Activated T-helper 2 cell treated with anti-CD3 and anti-CD28 coated beads, Interferon-gamma antibody, Interleukin-2, Interleukin-4, amounts not matched to agents 10 μg/mL and 5 μg/mL and 100 μg/mL, durations not matched to agents 14 hours and 24 hours and 36 hours (primary cell): ENCODE measurements around the gene OR52B2. TPM values are rescaled to one million over a fixed set of nuclear protein-coding genes. Genes with fewer than 3 reads are reported as not detected.
"Not testable (repeated sequence)": the region's sequence is repeated elsewhere in the genome, so short reads cannot be mapped to it uniquely, and the experiment has no call there.

Experiments used
- DNase-seq: peaks from one replicate; pipeline ENCODE4 v3.0.0; 2021; ENCODE audit warnings: low spot score
- H3K27ac Mint-ChIP-seq: one replicate; pipeline ENCODE4 v1.8.0; 2021; ENCODE audit warnings: mixed read lengths
- H3K27me3 Mint-ChIP-seq: one replicate; pipeline ENCODE4 v1.8.0; 2021; ENCODE audit warnings: low read depth, mixed read lengths
- H3K36me3 Mint-ChIP-seq: one replicate; pipeline ENCODE4 v1.8.0; 2021; ENCODE audit warnings: low read depth, mixed read lengths
- H3K4me1 Mint-ChIP-seq: one replicate; pipeline ENCODE4 v1.8.0; 2021; ENCODE audit warnings: low read depth, mixed read lengths
- H3K4me3 Mint-ChIP-seq: one replicate; pipeline ENCODE4 v1.8.0; 2021; ENCODE audit warnings: low read depth, mild to moderate bottlenecking, moderate library complexity, mixed read lengths
- H3K9me3 Mint-ChIP-seq: one replicate; pipeline ENCODE4 v1.8.0; 2021; ENCODE audit warnings: mixed read lengths
- intact Hi-C: fragments of 100-400 bp; cut with micrococcal nuclease; formaldehyde crosslinking; loops from one replicate; pipeline ENCODE4 v1.15.1; 2023
- total RNA-seq: library from RNA; stranded (reverse); gene quantifications from 2 replicates; pipeline ENCODE4 v1.2.3, GENCODE V29; 2022

The OR52B2 gene
- total RNA-seq, 1 donor from 2014 or later = not detected

- no peak for DNase-seq
- peak overlapping the region; percentile 52 for H3K27ac Mint-ChIP-seq
- peaks cover 19% of the 10 kb centered on the region for H3K36me3 Mint-ChIP-seq
- H3K4me3 Mint-ChIP-seq = no peak overlapping the region
- peaks cover 43% of the 10 kb centered on the region for H3K4me1 Mint-ChIP-seq
- peaks cover 2% of the 10 kb centered on the region for H3K27me3 Mint-ChIP-seq
- peaks cover 7% of the 10 kb centered on the region for H3K9me3 Mint-ChIP-seq
- intact Hi-C loops = loop anchor here (1.0 kb wide), 1 partner anchor 34 kb away; no protein-coding TSS in a partner anchor
These were observed 30.8 kb upstream of the OR52B2 start for GRCh38 chr11:6200975-6201374.

GRCh38 chr11:6199174-6199810 is 29.2 kb upstream of the OR52B2 start, which contains the start of gene OR52W1:
Gene OR52W1 (plus strand): TSS chr11:6199224. CDS start chr11:6199224, 0 bp downstream.
- H3K27me3 Mint-ChIP-seq = peaks cover 2% of the 10 kb centered on the region
- H3K4me3 Mint-ChIP-seq = no peak within 1 kb of the TSS
- no peak within 1 kb of the TSS for H3K27ac Mint-ChIP-seq
- H3K36me3 Mint-ChIP-seq = peaks cover 11% of the 10 kb centered on the region
- no peak for DNase-seq
- intact Hi-C loops = loop anchor here (5.0 kb wide), 1 partner anchor 72 kb away; no protein-coding TSS in a partner anchor
- peaks cover 7% of the 10 kb centered on the region for H3K9me3 Mint-ChIP-seq
- peaks cover 53% of the 10 kb centered on the region for H3K4me1 Mint-ChIP-seq

- H3K36me3 Mint-ChIP-seq = peaks cover 3% of the 10 kb centered on the region
- peaks cover 2% of the 10 kb centered on the region for H3K27me3 Mint-ChIP-seq
- intact Hi-C loops = loop anchor here (2.0 to 5.0 kb wide), 2 partner anchors 70 to 153 kb away; no protein-coding TSS in a partner anchor
- H3K4me3 Mint-ChIP-seq = no peak overlapping the region
- H3K4me1 Mint-ChIP-seq = peaks cover 44% of the 10 kb centered on the region
- H3K9me3 Mint-ChIP-seq = peaks cover 7% of the 10 kb centered on the region
- H3K27ac Mint-ChIP-seq = peak overlapping the region; percentile 26
- no peak for DNase-seq
These were observed 27.5 kb upstream of the OR52B2 start for GRCh38 chr11:6197466-6198200.

GRCh38 chr11:6196396-6196795 is 26.3 kb upstream of the OR52B2 start:
- Mint-ChIP-seq H3K9me3 (peaks cover 7% of the 10 kb centered on the region), H3K27me3 (peaks cover 6% of the 10 kb centered on the region), H3K4me3 (no peak overlapping the region), H3K27ac (peak overlapping the region; percentile 29), H3K36me3 (no peaks in the 10 kb centered on the region), H3K4me1 (peaks cover 37% of the 10 kb centered on the region)
- no peak for DNase-seq
- intact Hi-C loops = loop anchor here (2.0 to 5.0 kb wide), 2 partner anchors 69 to 154 kb away; no protein-coding TSS in a partner anchor

GRCh38 chr11:6194065-6194581 is 24.0 kb upstream of the OR52B2 start:
- Mint-ChIP-seq H3K9me3 (peaks cover 7% of the 10 kb centered on the region), H3K4me3 (no peak overlapping the region), H3K27me3 (peaks cover 6% of the 10 kb centered on the region), H3K36me3 (no peaks in the 10 kb centered on the region), H3K27ac (peak overlapping the region; percentile 54), H3K4me1 (peaks cover 29% of the 10 kb centered on the region)
- intact Hi-C loops = loop anchor here (1.0 kb wide), 2 partner anchors 39 to 126 kb away; partner anchors contain the start of gene CAVIN3
- no peak for DNase-seq

GRCh38 chr11:6191742-6192141 is 21.6 kb upstream of the OR52B2 start:
- H3K4me1 Mint-ChIP-seq = peaks cover 25% of the 10 kb centered on the region
- peaks cover 7% of the 10 kb centered on the region for H3K9me3 Mint-ChIP-seq
- no peaks in the 10 kb centered on the region for H3K36me3 Mint-ChIP-seq
- no peak overlapping the region for H3K27ac Mint-ChIP-seq
- DNase-seq = no peak
- peaks cover 6% of the 10 kb centered on the region for H3K27me3 Mint-ChIP-seq
- H3K4me3 Mint-ChIP-seq = no peak overlapping the region
- intact Hi-C loops = no loop called here

- H3K9me3 Mint-ChIP-seq = no peaks in the 10 kb centered on the region
- peaks cover 23% of the 10 kb centered on the region for H3K27me3 Mint-ChIP-seq
- no peaks in the 10 kb centered on the region for H3K36me3 Mint-ChIP-seq
- intact Hi-C loops = no loop called here
- no peak for DNase-seq
- no peak overlapping the region for H3K27ac Mint-ChIP-seq
- H3K4me3 Mint-ChIP-seq = no peak overlapping the region
- H3K4me1 Mint-ChIP-seq = no peaks in the 10 kb centered on the region
These were observed 5.3 kb upstream of the OR52B2 start for GRCh38 chr11:6175440-6175839.

- Mint-ChIP-seq H3K9me3 (no peaks in the 10 kb centered on the region), H3K4me1 (no peaks in the 10 kb centered on the region)
- DNase-seq = no peak
These were observed 13.3 kb downstream of the OR52B2 start for GRCh38 chr11:6156628-6157359.

GRCh38 chr11:6152126-6152525 is 18.0 kb downstream of the OR52B2 start:
- DNase-seq = no peak
- peaks cover 5% of the 10 kb centered on the region for H3K9me3 Mint-ChIP-seq
- no peak overlapping the region for H3K27ac Mint-ChIP-seq
- no peaks in the 10 kb centered on the region for H3K36me3 Mint-ChIP-seq
- H3K4me3 Mint-ChIP-seq = no peak overlapping the region
- intact Hi-C loops = no loop called here
- no peaks in the 10 kb centered on the region for H3K27me3 Mint-ChIP-seq
- H3K4me1 Mint-ChIP-seq = no peaks in the 10 kb centered on the region

More at GRCh38 chr11:6156628-6157359, 13.3 kb downstream of the OR52B2 start:
- no peaks in the 10 kb centered on the region for H3K27me3 Mint-ChIP-seq
- H3K27ac Mint-ChIP-seq = no peak overlapping the region
- intact Hi-C loops = no loop called here
- H3K36me3 Mint-ChIP-seq = no peaks in the 10 kb centered on the region
- H3K4me3 Mint-ChIP-seq = no peak overlapping the region

GRCh38 chr11:6151117-6151516 is 19.0 kb downstream of the OR52B2 start:
- Mint-ChIP-seq H3K27ac (no peak overlapping the region), H3K4me3 (no peak overlapping the region), H3K27me3 (no peaks in the 10 kb centered on the region), H3K9me3 (peaks cover 5% of the 10 kb centered on the region), H3K4me1 (no peaks in the 10 kb centered on the region), H3K36me3 (no peaks in the 10 kb centered on the region)
- no peak for DNase-seq
- intact Hi-C loops = no loop called here

GRCh38 chr11:6143737-6144136 is 26.4 kb downstream of the OR52B2 start:
- H3K27ac Mint-ChIP-seq, intact Hi-C loops, H3K4me3 Mint-ChIP-seq, H3K36me3 Mint-ChIP-seq, H3K9me3 Mint-ChIP-seq, DNase-seq, H3K4me1 Mint-ChIP-seq, H3K27me3 Mint-ChIP-seq: not testable (repeated sequence)

- no peak overlapping the region for H3K27ac Mint-ChIP-seq
- intact Hi-C loops = no loop called here
- no peaks in the 10 kb centered on the region for H3K36me3 Mint-ChIP-seq
- H3K27me3 Mint-ChIP-seq = peaks cover 7% of the 10 kb centered on the region
- no peak overlapping the region for H3K4me3 Mint-ChIP-seq
- no peak for DNase-seq
- H3K4me1 Mint-ChIP-seq = no peaks in the 10 kb centered on the region
- H3K9me3 Mint-ChIP-seq = no peaks in the 10 kb centered on the region
These were observed 27.2 kb downstream of the OR52B2 start for GRCh38 chr11:6142936-6143335.
